ENCODE data around the gene FADS1. TPM values are rescaled to one million over a fixed set of nuclear protein-coding genes. Genes with fewer than 3 reads are reported as not detected.

Gene FADS1
- total and polyA plus RNA-seq, 8 donors: 21.5 to 161 (median 36.1) TPM

- Histone ChIP-seq H3K36me3 (peaks cover 0 to 16% of the 10 kb centered on the region in 2 donors), H3K27me3 (peaks cover 0 to 15% of the 10 kb centered on the region in 2 donors), H3K9me3 (no peaks in the 10 kb centered on the region), H3K4me3 (no peak overlapping the region), H3K4me1 (peaks cover 0 to 8% of the 10 kb centered on the region in 2 donors), H3K27ac (no peak overlapping the region)
- no peak for TF ChIP-seq CTCF (IDR thresholded peaks at IDR 0.05)
- intact Hi-C loops (cut with DNase I): no loop called here
- ATAC-seq: no peak
- no peak for DNase-seq
Observed at GRCh38 chr11:61780581-61781162, 36.1 kb downstream of the FADS1 start.

- peaks cover 0 to 15% of the 10 kb centered on the region in 2 donors for H3K27me3 ChIP-seq
- ATAC-seq: no peak
- no peak overlapping the region for H3K27ac ChIP-seq
- no peak for TF ChIP-seq CTCF (IDR thresholded peaks at IDR 0.05)
- H3K9me3 ChIP-seq: no peaks in the 10 kb centered on the region
- H3K4me3 ChIP-seq: no peak overlapping the region
- no peak for DNase-seq
- peaks cover 0 to 8% of the 10 kb centered on the region in 2 donors for H3K4me1 ChIP-seq
- peaks cover 0 to 8% of the 10 kb centered on the region in 2 donors for H3K36me3 ChIP-seq
- intact Hi-C loops (cut with DNase I): no loop called here
Observed at GRCh38 chr11:61779666-61780525, 36.9 kb downstream of the FADS1 start.

GRCh38 chr11:61778920-61779650 is 37.7 kb downstream of the FADS1 start:
- H3K4me1 ChIP-seq: peaks cover 0 to 8% of the 10 kb centered on the region in 2 donors
- no peak for TF ChIP-seq CTCF (IDR thresholded peaks at IDR 0.05)
- no peaks in the 10 kb centered on the region for H3K9me3 ChIP-seq
- H3K4me3 ChIP-seq: no peak overlapping the region
- no peak for ATAC-seq
- intact Hi-C loops (cut with DNase I): no loop called here
- no peak overlapping the region for H3K27ac ChIP-seq
- peak in 1 of 4 donors; percentile 60 for DNase-seq
- peaks cover 0 to 15% of the 10 kb centered on the region in 2 donors for H3K27me3 ChIP-seq
- peaks cover 0 to under 1% of the 10 kb centered on the region in 2 donors for H3K36me3 ChIP-seq

GRCh38 chr11:61778357-61778886 is 38.4 kb downstream of the FADS1 start:
- ATAC-seq (no peak), DNase-seq (peak in 1 of 4 donors; percentile 16)
- no peak for TF ChIP-seq CTCF (IDR thresholded peaks at IDR 0.05)
- Histone ChIP-seq H3K4me3 (no peak overlapping the region), H3K9me3 (no peaks in the 10 kb centered on the region), H3K27ac (no peak overlapping the region), H3K4me1 (peaks cover 0 to 8% of the 10 kb centered on the region in 2 donors), H3K27me3 (peaks cover 0 to 15% of the 10 kb centered on the region in 2 donors), H3K36me3 (no peaks in the 10 kb centered on the region)
- intact Hi-C loops (cut with DNase I): no loop called here

Data from left lung (tissue), 10 donors.